ENCODE measurements around the gene ARID4A.
"Not testable (repeated sequence)": the region's sequence is repeated elsewhere in the genome, so short reads cannot be mapped to it uniquely, and the experiment has no call there.

ARID4A gene

GRCh38 chr14:58291646-58292045, 6.7 kb upstream of the ARID4A start:
- DNase-seq (ENCODE audit: low read depth), result no peak

GRCh38 chr14:58292187-58292586, 6.2 kb upstream of the ARID4A start:
- DNase-seq (ENCODE audit: low read depth), result no peak

- DNase-seq (ENCODE audit: low read depth), result no peak
These were observed 4.2 kb upstream of the ARID4A start for GRCh38 chr14:58294201-58294600.

GRCh38 chr14:58296726-58297125, 1.6 kb upstream of the ARID4A start:
- DNase-seq (ENCODE audit: low read depth), result no peak

GRCh38 chr14:58297412-58297761, 968 bp upstream of the ARID4A start:
- DNase-seq (ENCODE audit: low read depth), result peak; percentile 18

GRCh38 chr14:58297762-58298476, 436 bp upstream of the ARID4A start:
- DNase-seq (ENCODE audit: low read depth), result peak; percentile 100

- no peak for DNase-seq (ENCODE audit: low read depth)
These were observed 1.3 kb downstream of the ARID4A start for GRCh38 chr14:58299401-58300330.

- no peak for DNase-seq (ENCODE audit: low read depth)
These were observed 3.1 kb downstream of the ARID4A start for GRCh38 chr14:58301416-58301815.

- no peak for DNase-seq (ENCODE audit: low read depth)
These were observed 7.4 kb downstream of the ARID4A start for GRCh38 chr14:58305730-58306129.

- no peak for DNase-seq (ENCODE audit: low read depth)
These were observed 9.4 kb downstream of the ARID4A start for GRCh38 chr14:58307597-58308316.

GRCh38 chr14:58309086-58309485, 10.7 kb downstream of the ARID4A start:
- no peak for DNase-seq (ENCODE audit: low read depth)

- DNase-seq (ENCODE audit: low read depth), result no peak
These were observed 15.3 kb downstream of the ARID4A start for GRCh38 chr14:58313699-58314098.

- no peak for DNase-seq (ENCODE audit: low read depth)
These were observed 17.3 kb downstream of the ARID4A start for GRCh38 chr14:58315606-58316005.

- DNase-seq (ENCODE audit: low read depth), result no peak
These were observed 28.7 kb downstream of the ARID4A start for GRCh38 chr14:58327019-58327418.

- DNase-seq (ENCODE audit: low read depth), result peak; percentile 57
These were observed 32.8 kb downstream of the ARID4A start for GRCh38 chr14:58331111-58331510.

GRCh38 chr14:58332561-58332960, 34.2 kb downstream of the ARID4A start:
- no peak for DNase-seq (ENCODE audit: low read depth)

GRCh38 chr14:58339666-58340065, 41.3 kb downstream of the ARID4A start:
- DNase-seq (ENCODE audit: low read depth), result not testable (repeated sequence)

- DNase-seq (ENCODE audit: low read depth), result no peak
These were observed 42.9 kb downstream of the ARID4A start for GRCh38 chr14:58341152-58341748.

- DNase-seq (ENCODE audit: low read depth), result not testable (repeated sequence)
These were observed 45.2 kb downstream of the ARID4A start for GRCh38 chr14:58343535-58343934.

GRCh38 chr14:58353516-58354299, 55.4 kb downstream of the ARID4A start:
- DNase-seq (ENCODE audit: low read depth), result no peak

- no peak for DNase-seq (ENCODE audit: low read depth)
These were observed 56.5 kb downstream of the ARID4A start for GRCh38 chr14:58354808-58355207.

All from GM04503 (cell line).